Right kidney (tissue), 9 donors: ENCODE results near the gene TDRD5.
A peak's percentile ranks its signal among the peaks of the same experiment; 100 is the strongest.

Experiments used
- DNase-seq: peaks from one replicate; pipeline ENCODE4 v3.0.0-alpha.2; 2016
- long read RNA-seq, 8 donors: transcript quantifications; one replicate each; lab custom pipeline, GENCODE V29; 2026

TDRD5 gene, protein sequence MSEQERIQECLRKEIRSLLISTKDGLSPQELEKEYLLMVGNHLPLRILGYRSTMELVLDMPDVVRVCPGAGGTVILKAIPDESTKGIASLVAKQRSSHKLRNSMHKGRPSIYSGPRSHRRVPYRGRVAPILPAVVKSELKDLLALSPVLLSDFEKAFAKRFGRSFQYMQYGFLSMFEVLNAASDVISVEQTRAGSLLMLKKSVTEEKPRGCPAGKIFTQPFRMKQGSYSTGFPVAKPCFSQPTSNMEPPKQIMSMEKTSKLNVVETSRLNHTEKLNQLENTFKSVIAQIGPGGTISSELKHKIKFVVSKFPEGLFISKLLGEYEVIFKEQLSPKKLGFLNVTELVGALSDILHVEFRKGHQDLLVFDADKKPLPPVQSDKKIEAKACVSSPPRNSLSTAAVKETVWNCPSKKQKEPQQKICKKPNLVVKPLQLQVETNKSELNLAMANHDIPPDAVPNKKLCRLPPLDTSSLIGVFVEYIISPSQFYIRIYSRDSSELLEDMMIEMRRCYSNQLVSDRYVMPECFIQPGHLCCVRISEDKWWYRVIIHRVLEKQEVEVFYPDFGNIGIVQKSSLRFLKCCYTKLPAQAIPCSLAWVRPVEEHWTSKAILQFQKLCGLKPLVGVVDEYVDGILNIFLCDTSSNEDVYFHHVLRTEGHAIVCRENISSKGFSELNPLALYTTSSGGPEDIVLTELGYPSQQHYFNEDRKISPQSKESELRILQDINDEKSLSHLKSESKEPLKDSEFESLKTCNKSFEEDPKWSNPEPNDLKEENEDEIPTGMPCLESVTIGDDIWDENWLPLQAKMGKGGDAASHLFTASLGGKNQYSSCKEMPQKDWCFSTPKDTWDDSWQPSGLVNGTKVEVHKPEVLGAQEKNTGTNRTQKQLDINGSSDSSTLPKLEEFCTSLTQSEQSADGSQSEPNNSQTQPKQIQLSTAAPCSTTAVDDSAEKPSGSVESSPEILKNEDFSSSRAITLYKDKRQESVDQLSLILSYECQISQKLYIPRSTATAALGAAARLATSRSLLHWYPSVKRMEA
- long read RNA-seq, donor 1: 0 reads
- long read RNA-seq, donor 2: 0 reads
- long read RNA-seq, donor 3: 0 reads
- long read RNA-seq, donor 4: 0 reads
- long read RNA-seq, donor 5: 0 reads
- long read RNA-seq, donor 6: 0 reads
- long read RNA-seq, donor 7: 0 reads
- long read RNA-seq, donor 8: 0 reads

DNA sequence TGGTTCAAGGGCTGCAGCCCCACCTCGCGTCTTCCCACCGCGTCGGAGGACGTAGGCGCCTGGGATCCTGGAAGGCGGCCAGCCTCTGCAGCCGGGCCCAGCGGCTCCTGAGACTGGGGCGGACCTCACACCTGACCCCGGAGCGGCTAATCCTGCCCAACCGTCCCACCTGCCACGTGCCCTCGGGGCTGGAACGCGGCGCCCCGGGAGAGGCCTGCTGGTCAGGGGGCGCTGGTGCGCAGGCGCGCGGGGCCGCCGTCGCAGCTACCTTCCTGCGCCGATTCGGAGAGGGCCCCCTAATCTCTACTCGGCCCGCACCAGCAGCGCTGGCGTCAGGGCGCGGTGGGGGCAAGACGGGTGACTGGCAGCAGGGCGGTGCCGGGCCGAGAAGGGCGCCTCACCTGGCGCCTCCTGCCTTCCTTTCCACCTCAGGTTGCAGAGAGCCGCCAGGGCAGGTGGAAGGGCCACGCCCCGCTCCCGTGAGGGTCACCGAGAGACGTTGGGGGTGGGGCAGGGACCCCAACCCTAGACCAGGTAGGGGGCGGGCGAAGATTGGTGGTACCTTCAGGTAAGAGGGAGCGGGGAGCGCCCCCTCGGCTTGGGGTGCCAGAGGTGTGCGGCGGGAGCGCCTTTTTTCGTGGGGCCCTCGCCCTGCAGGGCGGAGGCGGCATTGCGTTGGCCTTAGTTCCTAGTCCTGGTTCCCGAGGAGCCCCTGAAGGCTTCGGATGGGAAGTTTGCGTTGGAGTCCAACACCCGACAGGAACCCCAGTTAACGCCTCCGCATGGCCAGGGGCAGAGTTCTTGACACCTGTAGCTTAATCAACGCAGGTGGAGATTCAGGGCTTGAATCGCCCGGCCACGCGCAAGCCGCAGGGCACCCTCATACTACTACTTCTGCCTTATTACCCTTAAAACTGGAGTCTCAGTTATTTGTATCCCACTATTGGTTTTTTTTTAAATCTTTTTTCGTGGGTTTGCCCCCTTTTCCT lies at the start of gene TDRD5:
Gene TDRD5, plus strand, starts transcription at position 241 of the 989 bp plus-strand sequence. CDS start 784 bp downstream, outside the sequence.
- peak; percentile 77 for DNase-seq

DNA sequence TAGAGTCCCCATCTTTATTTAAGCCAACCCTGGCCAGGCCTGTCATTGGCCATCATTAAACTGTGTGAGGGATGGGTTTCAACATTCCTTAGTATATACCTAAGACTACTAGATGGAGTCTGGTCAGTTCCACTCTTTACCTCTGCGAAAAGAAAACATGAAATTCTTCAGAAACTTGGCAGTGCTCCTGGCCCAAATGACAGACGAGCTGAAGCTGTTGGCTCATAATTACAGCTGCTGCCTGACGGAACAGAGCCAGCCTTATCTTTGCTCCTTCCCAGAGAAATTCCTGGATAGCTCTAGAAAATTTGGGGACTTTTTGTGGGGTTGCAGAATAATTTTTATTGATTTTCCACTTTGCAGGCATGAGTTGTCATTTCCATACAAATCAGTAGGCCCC lies 46.3 kb upstream of the TDRD5 start:
- no peak for DNase-seq

DNA sequence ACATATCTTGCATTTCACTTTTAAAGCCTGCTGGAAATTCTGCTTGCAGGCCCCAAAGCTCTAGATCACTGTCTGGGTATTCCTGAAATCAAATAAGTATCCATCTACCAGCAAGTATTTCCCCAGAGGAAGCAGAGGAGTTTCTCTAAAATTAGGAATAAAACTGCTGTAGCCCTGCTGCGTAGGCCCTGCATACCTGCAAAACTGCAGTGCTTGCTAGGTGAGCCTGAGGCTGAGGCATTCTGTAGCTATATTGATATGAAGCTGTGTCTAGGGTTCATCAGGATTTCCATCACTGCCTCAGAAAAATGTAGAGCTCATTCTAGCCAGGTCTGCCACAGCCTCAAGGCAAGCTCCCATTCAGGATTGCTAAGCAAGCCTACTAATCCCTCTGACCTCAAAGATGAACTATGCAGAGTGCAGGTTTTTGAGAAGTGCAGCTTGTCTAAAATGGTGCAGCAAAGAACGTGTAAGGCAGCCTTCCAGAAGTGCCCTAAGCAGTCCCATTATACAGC lies 44.6 kb upstream of the TDRD5 start:
- no peak for DNase-seq

DNA sequence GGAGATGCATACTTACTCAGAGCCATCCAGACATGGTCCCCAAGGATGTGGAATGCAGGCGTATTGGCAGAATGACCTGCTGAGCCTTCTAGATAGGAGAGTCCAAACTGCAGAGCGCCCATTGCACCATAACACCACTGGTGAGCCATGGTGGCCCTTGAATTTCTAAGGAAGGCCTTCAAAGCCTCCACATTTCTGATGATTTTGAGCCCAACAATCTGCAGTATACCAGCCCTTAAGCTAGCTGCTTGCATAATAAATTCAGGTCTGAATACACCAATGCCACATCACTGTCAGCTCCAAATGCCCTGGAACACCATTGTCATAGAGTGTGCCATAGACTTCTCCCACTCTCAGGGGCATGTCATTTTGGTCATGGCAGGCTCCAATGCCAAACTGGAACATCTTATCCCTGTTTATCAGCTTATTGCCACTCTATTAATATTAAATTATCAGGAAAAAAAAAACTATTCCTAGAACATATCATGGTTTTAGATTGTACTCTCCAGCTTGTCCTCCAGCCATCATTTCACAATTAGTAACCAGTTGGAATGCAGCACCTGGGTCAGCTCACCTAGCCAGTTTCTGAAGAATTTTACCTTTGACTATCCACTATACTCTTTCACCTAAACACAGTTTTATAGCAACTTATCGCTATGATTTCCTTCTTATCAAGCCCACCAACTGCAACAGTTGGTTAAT lies 42.8 kb upstream of the TDRD5 start:
- DNase-seq: no peak

DNA sequence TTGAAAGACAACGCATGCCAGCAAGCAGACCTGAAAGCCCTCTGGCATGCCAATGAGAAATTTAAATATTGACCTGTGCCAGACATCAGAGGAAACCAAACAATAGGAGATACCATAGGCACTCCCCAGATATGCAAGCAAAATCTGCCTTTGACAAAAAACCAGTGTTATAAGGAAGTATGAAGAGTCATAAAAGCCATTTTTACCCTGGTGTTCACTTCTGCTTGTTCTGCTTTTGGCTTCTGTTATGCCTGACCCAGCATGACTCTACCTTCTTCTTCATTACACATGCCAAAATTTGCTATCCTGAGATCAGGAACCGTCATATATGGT lies 42.3 kb upstream of the TDRD5 start:
- DNase-seq: no peak

DNA sequence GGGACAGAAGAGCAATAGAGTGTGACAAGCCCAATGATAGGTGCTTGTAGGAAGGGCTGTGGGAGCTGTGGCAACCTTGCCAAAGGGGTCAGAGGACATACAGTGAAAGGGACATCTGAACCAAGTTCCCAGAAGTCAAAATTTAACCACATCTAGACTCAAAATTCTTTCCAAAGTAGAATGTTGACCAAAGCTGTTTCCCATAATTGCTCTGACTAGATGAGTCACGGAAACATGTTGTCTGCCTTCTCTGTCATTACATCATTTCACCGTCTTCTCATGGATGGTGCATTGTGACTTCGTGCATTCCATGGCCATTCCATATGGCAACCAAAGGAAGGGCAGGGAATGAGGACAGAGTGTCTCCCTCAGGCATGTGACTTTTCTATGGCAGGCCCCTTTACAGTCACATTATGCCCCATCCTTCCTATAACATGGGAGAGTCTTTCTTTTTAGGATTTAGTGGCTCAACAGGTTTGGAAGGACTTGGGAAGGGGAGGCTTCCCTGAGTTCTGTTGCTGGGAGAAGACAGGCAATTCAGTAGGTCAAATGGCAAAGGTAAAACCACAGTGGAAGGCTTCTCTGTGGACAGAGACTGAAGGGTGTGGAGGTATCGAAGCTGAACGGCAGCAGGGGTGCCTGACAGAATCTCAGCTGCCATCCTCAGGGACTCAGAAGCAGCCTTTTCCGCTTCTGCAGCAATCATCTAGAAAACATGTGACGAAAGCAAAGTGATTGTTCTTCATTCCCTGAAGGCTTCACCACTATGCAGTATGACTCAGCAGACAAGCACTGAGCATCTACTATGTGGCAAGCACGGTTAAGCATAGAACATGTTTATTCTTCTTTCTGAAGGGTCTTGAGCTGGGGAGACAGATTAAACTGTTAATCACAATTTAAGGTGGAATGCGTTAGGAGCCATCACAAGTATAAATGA lies 40.6 kb upstream of the TDRD5 start:
- no peak for DNase-seq

DNA sequence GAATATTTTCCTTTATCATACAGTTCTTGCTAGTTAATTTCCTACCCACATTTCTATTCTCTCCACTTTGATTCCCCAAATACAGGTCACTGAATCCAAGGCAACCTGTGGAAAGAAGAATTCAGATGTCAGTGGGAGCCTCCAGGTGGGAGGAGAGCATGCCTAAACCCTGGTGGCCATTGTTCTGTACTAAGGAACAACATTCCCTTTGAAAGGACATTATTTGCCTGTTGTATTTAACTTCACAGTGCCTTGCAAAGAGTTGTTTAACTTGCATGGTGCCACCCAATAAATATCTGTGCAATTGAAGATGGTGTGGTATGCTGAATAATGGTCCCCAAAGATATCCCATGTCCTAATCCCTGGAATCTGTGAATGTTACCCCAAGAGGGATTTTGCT lies 37.2 kb upstream of the TDRD5 start:
- DNase-seq: no peak

DNA sequence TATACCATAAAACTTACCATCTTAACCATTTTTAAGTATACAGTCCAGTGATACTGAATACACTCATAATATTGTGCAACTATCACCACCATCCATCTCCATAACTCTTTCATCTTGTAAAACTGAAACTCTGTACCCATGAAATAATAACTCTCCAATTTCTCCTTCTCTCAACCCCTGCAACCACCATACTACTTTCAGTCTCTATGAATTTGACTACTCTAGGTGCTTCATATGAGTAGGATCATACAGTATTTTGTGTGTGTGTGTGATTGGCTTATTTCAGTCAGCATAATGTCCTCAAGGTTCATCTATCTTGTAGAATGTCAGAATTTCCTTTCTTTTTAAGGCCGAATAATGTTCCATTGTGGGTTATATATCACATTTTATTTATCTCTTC lies 33.6 kb upstream of the TDRD5 start:
- no peak for DNase-seq

DNA sequence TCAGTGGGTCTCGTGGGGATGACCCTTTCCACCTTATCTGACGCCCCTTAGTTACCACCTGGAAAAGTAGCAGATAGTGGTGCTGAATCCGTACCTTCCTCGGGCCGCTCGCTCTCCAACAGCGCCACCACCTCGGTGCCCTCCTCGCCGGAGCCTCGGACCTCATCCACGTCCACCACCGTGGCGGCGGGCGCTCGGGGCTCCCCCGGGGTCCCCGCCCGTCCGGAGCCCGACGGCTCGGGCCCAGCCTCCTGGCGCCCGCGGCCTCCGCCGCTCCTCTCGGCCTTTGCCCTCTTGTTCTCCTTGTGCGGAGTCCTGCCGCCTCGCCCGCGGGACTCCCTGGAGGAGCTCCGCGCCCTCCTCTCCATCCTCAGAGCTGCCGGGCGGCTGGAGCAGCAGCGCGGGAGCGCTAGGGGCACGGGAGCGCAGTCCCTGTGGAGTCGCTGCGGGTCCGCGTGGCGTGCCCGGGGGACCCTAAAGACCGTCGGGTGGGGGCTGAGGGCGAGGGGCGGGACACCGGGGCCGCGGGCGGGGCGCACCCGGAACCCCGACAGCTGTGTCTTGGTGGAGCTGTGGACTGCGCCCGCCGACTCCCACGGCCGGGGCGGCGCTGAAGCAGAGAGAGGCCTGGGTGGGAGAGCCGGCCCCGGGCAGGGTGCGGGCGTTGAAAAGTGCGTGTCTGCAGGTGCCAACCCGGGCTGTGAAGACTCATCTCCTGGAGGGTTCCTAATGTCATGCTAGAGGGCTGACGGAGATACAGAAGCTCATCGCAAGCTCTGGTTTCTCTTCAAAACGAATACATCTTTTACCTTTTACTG lies 15.9 kb upstream of the TDRD5 start, which contains the start of gene NPHS2:
Gene NPHS2, minus strand, starts transcription at position 452 of the 818 bp plus-strand sequence. Its CDS starts 84 bp downstream, at position 368.
- peak; percentile 46 for DNase-seq

DNA sequence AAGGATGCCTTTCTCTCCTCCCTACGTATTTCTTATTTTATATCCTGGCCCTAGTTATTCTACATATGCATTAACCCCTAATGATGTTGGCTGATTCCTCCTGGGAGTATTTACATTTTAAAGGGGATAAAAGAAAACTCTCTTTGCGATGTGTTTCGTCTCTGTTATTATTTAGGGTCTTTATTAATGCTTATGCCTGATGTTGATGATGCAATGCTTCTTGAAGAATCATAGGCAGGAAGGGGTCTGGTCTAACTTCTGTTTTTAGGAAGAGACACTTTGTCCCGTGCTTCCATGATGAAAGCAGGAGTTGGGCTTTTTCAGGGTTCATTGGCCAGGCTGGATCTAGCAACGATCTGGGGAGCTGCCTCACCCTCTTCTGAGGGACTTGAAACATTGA lies 15.1 kb upstream of the TDRD5 start:
- DNase-seq: no peak

DNA sequence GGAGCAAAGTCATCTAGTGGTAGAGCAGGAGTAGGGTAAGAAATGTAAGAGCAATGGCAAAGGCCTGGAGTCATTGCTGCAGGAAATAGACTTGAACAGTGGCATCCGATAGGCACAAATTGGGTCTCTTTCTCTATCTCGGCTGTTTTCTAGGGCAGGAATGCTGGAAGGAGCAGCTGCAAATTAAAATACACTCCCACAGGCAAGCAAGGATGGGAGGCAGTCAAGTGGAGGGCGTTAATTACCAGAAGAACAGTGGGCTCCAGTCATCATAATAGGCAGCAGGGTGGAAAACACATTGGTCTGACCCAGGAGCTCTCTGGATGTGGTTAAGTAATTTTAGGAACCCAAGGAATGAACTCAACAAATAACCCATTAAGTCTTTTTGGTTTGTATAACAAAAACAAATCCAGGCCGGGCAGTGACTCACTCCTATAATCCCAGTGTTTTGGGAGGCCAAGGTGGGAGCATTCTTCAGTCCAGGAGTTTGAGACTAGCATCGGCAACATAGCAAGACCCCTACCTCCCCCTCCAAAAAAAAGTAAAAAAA lies 7.8 kb upstream of the TDRD5 start:
- DNase-seq: no peak

DNA sequence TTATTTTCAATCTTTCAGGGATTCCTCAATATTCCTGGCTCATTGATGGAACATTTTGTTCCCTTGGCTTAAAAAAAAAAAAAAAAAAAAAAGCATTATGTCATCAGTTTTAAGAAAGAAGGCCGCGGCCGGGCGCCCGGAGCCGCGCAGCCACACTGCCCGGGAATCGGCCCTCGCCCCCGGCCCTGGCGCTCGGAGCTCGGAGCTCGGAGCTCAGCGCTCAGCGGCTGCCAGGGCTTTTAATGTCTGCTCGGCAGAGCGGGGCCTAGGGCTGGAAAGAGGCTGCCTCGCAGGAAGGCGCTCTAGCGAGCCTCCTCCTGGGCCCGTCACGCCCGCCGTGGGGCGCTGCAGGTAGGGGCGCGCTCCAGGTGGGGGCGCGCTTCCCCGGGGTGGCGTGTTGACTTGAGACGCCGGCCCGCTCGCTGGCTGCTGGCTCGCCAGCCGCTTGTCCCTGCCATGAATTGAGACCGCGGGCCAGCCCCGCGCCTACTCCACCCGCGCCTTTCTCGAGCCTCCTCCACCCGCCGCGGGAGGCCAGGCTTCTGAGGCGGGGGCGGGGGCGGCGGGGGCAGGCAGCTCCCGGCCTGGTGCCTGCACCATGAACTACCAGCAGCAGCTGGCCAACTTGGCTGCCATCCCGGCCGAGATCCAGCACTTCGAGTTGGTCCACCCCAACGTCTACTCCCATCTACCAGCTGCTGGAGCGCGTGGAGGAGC lies 5.4 kb upstream of the TDRD5 start:
- peak; percentile 85 for DNase-seq

DNA sequence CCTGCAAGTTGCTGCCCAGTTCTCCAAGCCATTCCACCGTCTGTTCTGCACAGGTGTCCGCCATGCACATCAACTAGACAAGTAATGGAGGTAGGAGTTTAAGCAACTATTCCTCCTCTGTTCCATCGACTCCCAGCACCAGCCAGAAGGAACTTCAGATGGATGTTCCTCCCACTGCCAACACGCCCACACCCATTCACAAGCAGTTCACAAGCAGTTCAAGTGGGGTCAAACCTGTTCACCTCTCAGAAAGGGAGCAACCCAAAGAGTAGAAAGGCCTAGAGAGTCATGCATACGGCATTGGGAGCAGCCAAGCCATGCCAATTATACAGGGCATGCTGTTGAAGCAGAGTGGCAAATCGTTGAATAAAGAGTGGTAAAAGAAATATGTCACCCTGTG lies 4.3 kb upstream of the TDRD5 start:
- no peak for DNase-seq

DNA sequence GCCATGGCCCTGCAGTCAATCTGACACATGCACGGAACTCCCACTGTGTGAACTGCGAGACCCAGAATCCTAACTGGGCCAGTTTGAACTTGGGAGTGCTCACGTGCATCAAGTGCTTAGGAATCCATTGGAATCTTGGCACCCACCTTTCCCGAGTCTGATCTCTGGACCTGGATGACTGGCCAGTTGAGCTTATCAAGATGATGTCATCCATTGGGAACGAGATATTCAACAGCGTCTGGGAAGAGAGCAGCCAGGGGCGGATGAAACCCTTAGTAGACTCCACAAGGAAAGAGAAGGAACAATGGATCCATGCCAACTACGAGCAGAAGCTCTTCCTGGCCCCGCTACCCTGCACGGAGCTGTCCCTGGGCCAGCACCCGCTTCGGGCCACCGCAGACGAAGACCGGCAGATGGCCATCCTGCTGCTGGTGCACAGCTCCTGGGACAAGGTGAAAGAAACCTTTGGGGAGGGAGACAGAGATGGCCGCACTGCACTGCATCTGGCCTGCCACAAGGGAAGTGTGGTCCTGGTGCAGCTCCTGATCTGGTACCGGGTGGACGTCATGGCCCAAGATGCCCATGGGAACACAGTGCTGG lies 3.1 kb upstream of the TDRD5 start:
- DNase-seq: no peak

DNA sequence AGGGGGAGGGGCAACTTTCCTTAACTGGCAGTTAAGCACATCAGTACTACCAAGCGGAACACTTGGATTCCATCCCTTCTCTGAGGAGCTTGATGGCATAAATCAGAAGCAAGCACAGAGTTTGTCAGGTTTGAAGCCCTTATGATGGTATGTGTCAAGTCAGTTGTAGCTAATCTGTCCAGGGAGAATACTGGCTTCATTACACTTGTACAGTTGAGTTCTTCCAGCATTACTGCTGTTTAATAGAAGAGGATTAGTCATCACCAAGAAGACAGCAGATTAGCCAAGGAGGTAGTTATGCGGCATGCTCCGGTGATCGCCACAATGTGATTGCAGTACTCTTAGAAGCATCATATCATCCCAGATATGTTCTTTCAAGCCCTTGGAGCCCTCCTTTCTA lies 2.1 kb upstream of the TDRD5 start:
- no peak for DNase-seq

DNA sequence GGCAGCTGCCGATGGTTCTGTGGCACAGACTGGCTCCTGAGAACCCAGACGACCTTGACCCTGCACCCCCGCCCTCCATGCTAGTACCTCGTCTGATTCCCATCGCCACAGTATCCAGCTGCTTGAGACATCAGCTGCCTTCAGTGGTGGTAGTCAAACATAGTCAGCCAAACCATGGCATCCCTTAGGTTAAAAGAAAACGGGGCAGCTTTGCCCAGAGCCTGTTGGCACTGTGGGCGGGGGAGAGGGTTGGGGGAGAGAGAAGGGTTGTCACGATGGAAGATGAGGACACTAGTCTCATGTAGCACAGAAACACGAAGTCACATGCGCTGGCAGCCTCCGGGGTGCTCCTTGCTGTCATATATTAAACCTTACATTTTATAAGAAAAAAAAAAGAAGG lies 961 bp upstream of the TDRD5 start:
- DNase-seq: no peak

DNA sequence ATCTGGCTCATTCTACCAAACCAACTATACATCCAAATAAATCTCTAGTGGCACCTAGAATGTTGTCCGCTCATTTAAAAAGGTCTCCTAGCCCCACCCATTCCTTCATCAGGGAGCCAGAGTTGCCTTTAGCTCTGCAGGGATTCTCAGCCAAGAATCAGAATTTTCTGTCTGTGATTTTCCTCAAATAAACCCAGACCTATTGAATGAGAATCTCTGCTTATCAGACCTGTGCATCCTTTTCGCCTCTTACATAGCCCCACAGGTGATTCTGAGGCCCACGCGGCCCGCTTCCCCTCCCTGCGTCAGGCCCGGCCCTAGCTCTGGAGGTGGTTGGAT lies 410 bp upstream of the TDRD5 start:
- DNase-seq: no peak
